Measurements from ENCODE around the gene HDLBP. TPM values are rescaled to one million over a fixed set of nuclear protein-coding genes. Genes with fewer than 3 reads are reported as not detected.

The HDLBP gene
- total and polyA plus RNA-seq, 4 donors = 220 to 476 (median 318) TPM

- Histone ChIP-seq H3K4me1 (ENCODE audit: control insufficient read depth in 1 of 2, insufficient read depth in 2 of 2, low read length in 2 of 2) (no peaks in the 10 kb centered on the region), H3K36me3 (ENCODE audit: control insufficient read depth in 1 of 2, insufficient read depth in 2 of 2, low read length in 1 of 2) (peaks cover 17 to 39% of the 10 kb centered on the region in 2 donors), H3K9me3 (ENCODE audit: control insufficient read depth, low read length) (no peaks in the 10 kb centered on the region), H3K27ac (ENCODE audit: low read depth in 1 of 2, low read length in 2 of 2) (no peak overlapping the region), H3K4me3 (ENCODE audit: low read length in 2 of 2) (no peak overlapping the region), H3K27me3 (ENCODE audit: control insufficient read depth in 1 of 2, insufficient read depth in 2 of 2, low read length in 1 of 2) (no peaks in the 10 kb centered on the region)
- intact Hi-C loops (cut with DNase I) = no loop called here
- WGBS, 2 donors = 87 to 88% methylated on average over 12 of the region's 12 CpGs
- ATAC-seq (ENCODE audit: low FRiP score) (no peak), DNase-seq (peak in 1 of 2 donors; percentile 68)
These were observed 77.5 kb downstream of the HDLBP start for GRCh38 chr2:241237949-241238371.

GRCh38 chr2:241237047-241237446 lies 78.4 kb downstream of the HDLBP start:
- no peak for ATAC-seq (ENCODE audit: low FRiP score)
- H3K4me3 ChIP-seq (ENCODE audit: low read length in 2 of 2) = no peak overlapping the region
- intact Hi-C loops (cut with DNase I) = no loop called here
- H3K9me3 ChIP-seq (ENCODE audit: control insufficient read depth, low read length) = no peaks in the 10 kb centered on the region
- H3K4me1 ChIP-seq (ENCODE audit: control insufficient read depth in 1 of 2, insufficient read depth in 2 of 2, low read length in 2 of 2) = no peaks in the 10 kb centered on the region
- no peak overlapping the region for H3K27ac ChIP-seq (ENCODE audit: low read depth in 1 of 2, low read length in 2 of 2)
- H3K27me3 ChIP-seq (ENCODE audit: control insufficient read depth in 1 of 2, insufficient read depth in 2 of 2, low read length in 1 of 2) = no peaks in the 10 kb centered on the region
- WGBS, 2 donors = 92 to 94% methylated on average over 6 of the region's 6 CpGs
- peaks cover 17 to 34% of the 10 kb centered on the region in 2 donors for H3K36me3 ChIP-seq (ENCODE audit: control insufficient read depth in 1 of 2, insufficient read depth in 2 of 2, low read length in 1 of 2)
- peak; percentile 21 to 52 for DNase-seq

GRCh38 chr2:241235859-241236593 lies 79.4 kb downstream of the HDLBP start:
- ATAC-seq (ENCODE audit: low FRiP score) (no peak), DNase-seq (peak; percentile 41 to 49)
- H3K4me1 ChIP-seq (ENCODE audit: control insufficient read depth in 1 of 2, insufficient read depth in 2 of 2, low read length in 2 of 2) = no peaks in the 10 kb centered on the region
- 88 to 89% methylated on average over 30 of the region's 30 CpGs for WGBS, 2 donors
- H3K36me3 ChIP-seq (ENCODE audit: control insufficient read depth in 1 of 2, insufficient read depth in 2 of 2, low read length in 1 of 2) = peaks cover 17 to 34% of the 10 kb centered on the region in 2 donors
- intact Hi-C loops (cut with DNase I) = no loop called here
- H3K27ac ChIP-seq (ENCODE audit: low read depth in 1 of 2, low read length in 2 of 2) = no peak overlapping the region
- H3K4me3 ChIP-seq (ENCODE audit: low read length in 2 of 2) = no peak overlapping the region
- H3K9me3 ChIP-seq (ENCODE audit: control insufficient read depth, low read length) = no peaks in the 10 kb centered on the region
- H3K27me3 ChIP-seq (ENCODE audit: control insufficient read depth in 1 of 2, insufficient read depth in 2 of 2, low read length in 1 of 2) = no peaks in the 10 kb centered on the region

GRCh38 chr2:241234962-241235740 lies 80.3 kb downstream of the HDLBP start:
- intact Hi-C loops (cut with DNase I) = no loop called here
- ATAC-seq (ENCODE audit: low FRiP score) (no peak), DNase-seq (peak in 1 of 2 donors; percentile 26)
- H3K27me3 ChIP-seq (ENCODE audit: control insufficient read depth in 1 of 2, insufficient read depth in 2 of 2, low read length in 1 of 2) = no peaks in the 10 kb centered on the region
- peaks cover 17 to 34% of the 10 kb centered on the region in 2 donors for H3K36me3 ChIP-seq (ENCODE audit: control insufficient read depth in 1 of 2, insufficient read depth in 2 of 2, low read length in 1 of 2)
- no peaks in the 10 kb centered on the region for H3K9me3 ChIP-seq (ENCODE audit: control insufficient read depth, low read length)
- WGBS, 2 donors = 72 to 76% methylated on average over 26 of the region's 26 CpGs
- H3K4me1 ChIP-seq (ENCODE audit: control insufficient read depth in 1 of 2, insufficient read depth in 2 of 2, low read length in 2 of 2) = no peaks in the 10 kb centered on the region
- H3K27ac ChIP-seq (ENCODE audit: low read depth in 1 of 2, low read length in 2 of 2) = no peak overlapping the region
- no peak overlapping the region for H3K4me3 ChIP-seq (ENCODE audit: low read length in 2 of 2)

- intact Hi-C loops (cut with DNase I) = no loop called here
- peak in 1 of 2 donors; percentile 22 for DNase-seq
- H3K27ac ChIP-seq (ENCODE audit: low read depth in 1 of 2, low read length in 2 of 2) = no peak overlapping the region
- WGBS, 2 donors = 75 to 76% methylated on average over 21 of the region's 21 CpGs
- H3K36me3 ChIP-seq (ENCODE audit: control insufficient read depth in 1 of 2, insufficient read depth in 2 of 2, low read length in 1 of 2) = peaks cover 12 to 34% of the 10 kb centered on the region in 2 donors
- ATAC-seq (ENCODE audit: low FRiP score) = no peak
- H3K9me3 ChIP-seq (ENCODE audit: control insufficient read depth, low read length) = no peaks in the 10 kb centered on the region
- H3K4me1 ChIP-seq (ENCODE audit: control insufficient read depth in 1 of 2, insufficient read depth in 2 of 2, low read length in 2 of 2) = no peaks in the 10 kb centered on the region
- H3K4me3 ChIP-seq (ENCODE audit: low read length in 2 of 2) = no peak overlapping the region
- no peaks in the 10 kb centered on the region for H3K27me3 ChIP-seq (ENCODE audit: control insufficient read depth in 1 of 2, insufficient read depth in 2 of 2, low read length in 1 of 2)
These were observed 81.2 kb downstream of the HDLBP start for GRCh38 chr2:241234066-241234790.

- no peak overlapping the region for H3K27ac ChIP-seq (ENCODE audit: low read depth in 1 of 2, low read length in 2 of 2)
- WGBS, 2 donors = 83 to 87% methylated on average over 13 of the region's 13 CpGs
- peaks cover 6 to 37% of the 10 kb centered on the region in 2 donors for H3K36me3 ChIP-seq (ENCODE audit: control insufficient read depth in 1 of 2, insufficient read depth in 2 of 2, low read length in 1 of 2)
- peak in 1 of 2 donors; percentile 45 for DNase-seq
- H3K9me3 ChIP-seq (ENCODE audit: control insufficient read depth, low read length) = no peaks in the 10 kb centered on the region
- no peaks in the 10 kb centered on the region for H3K4me1 ChIP-seq (ENCODE audit: control insufficient read depth in 1 of 2, insufficient read depth in 2 of 2, low read length in 2 of 2)
- no peaks in the 10 kb centered on the region for H3K27me3 ChIP-seq (ENCODE audit: control insufficient read depth in 1 of 2, insufficient read depth in 2 of 2, low read length in 1 of 2)
- ATAC-seq (ENCODE audit: low FRiP score) = no peak
- H3K4me3 ChIP-seq (ENCODE audit: low read length in 2 of 2) = no peak overlapping the region
- intact Hi-C loops (cut with DNase I) = no loop called here
These were observed 82.5 kb downstream of the HDLBP start for GRCh38 chr2:241232736-241233575.

- H3K27ac ChIP-seq (ENCODE audit: low read depth in 1 of 2, low read length in 2 of 2) = no peak overlapping the region
- H3K27me3 ChIP-seq (ENCODE audit: control insufficient read depth in 1 of 2, insufficient read depth in 2 of 2, low read length in 1 of 2) = no peaks in the 10 kb centered on the region
- H3K4me1 ChIP-seq (ENCODE audit: control insufficient read depth in 1 of 2, insufficient read depth in 2 of 2, low read length in 2 of 2) = no peaks in the 10 kb centered on the region
- H3K4me3 ChIP-seq (ENCODE audit: low read length in 2 of 2) = no peak overlapping the region
- 92% methylated on average over 19 of the region's 19 CpGs for WGBS, 2 donors
- ATAC-seq (ENCODE audit: low FRiP score) (no peak), DNase-seq (peak; percentile 35 to 60)
- intact Hi-C loops (cut with DNase I) = no loop called here
- no peaks in the 10 kb centered on the region for H3K9me3 ChIP-seq (ENCODE audit: control insufficient read depth, low read length)
- peaks cover 4 to 30% of the 10 kb centered on the region in 2 donors for H3K36me3 ChIP-seq (ENCODE audit: control insufficient read depth in 1 of 2, insufficient read depth in 2 of 2, low read length in 1 of 2)
These were observed 85.0 kb downstream of the HDLBP start for GRCh38 chr2:241230435-241230834.
